Body of pancreas (tissue), 4 donors: Measurements from ENCODE around the gene CEACAM20.

ENCODE experiments used
- CTCF ChIP-seq, 7 experiments: fragments of 450-650 bp in 4 of 7; fragments of 200-600 bp in 3 of 7; sonication (generic) in 3 of 7; IDR thresholded peaks; one replicate each; pipeline ENCODE4 v1.5.1; 2016 to 2019; ENCODE audit warnings: antibody characterized with exemption in 7 of 7
- POLR2A ChIP-seq, 3 donors: fragments of 450-650 bp; IDR thresholded peaks; one replicate each; pipeline ENCODE4 v1.6.1; 2016; ENCODE audit warnings: antibody characterized with exemption in 3 of 3, mild to moderate bottlenecking in 2 of 3

DNA sequence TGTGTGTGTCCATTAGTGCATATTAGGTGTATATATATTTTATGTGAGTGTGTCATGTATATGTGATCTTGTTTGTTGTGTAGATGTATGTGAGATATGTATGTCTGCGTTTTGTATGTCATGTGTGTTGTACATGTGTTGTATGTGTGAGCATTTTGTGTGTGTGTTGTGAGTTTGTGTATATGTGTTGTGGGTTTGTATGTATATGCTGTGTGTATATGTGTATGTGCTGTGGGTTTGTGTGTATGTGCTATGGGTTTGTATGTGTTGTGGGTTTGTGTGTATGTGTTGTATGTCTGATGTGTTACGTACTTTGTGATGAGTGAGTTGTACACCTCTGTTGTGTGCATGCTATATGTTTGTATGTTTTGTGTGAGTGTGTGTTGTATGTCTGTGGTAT lies 8.1 kb downstream of the CEACAM20 start:
- no peak for TF ChIP-seq POLR2A (IDR thresholded peaks at IDR 0.05)
- no peak for TF ChIP-seq CTCF (IDR thresholded peaks at IDR 0.05)
